Loucy (cell line): ENCODE results near the gene ACTA2.

Experiments used
- H2AFZ ChIP-seq: fragments of 200-600 bp; sonication (generic); 2 replicates; pipeline ENCODE4 v1.6.0; 2016; ENCODE audit warnings: antibody characterized with exemption, mild to moderate bottlenecking, low read length, moderate library complexity
- H3F3A ChIP-seq: fragments of 200-600 bp; 2 replicates; pipeline ENCODE4 v1.6.0; 2016; ENCODE audit warnings: antibody characterized with exemption, low read depth, mild to moderate bottlenecking
- H3K27me3 ChIP-seq: fragments of 200-600 bp; sonication (generic); 2 replicates; pipeline ENCODE4 v1.6.1; 2014; ENCODE audit warnings: low read length, mild to moderate bottlenecking; ENCODE audit not compliant: insufficient read depth, poor library complexity, severe bottlenecking
- H3K36me3 ChIP-seq: fragments of 200-600 bp; sonication (generic); 2 replicates; pipeline ENCODE4 v1.6.1; 2016; ENCODE audit warnings: low read length; ENCODE audit not compliant: insufficient read depth
- H3K4me1 ChIP-seq: fragments of 200-600 bp; sonication (generic); 2 replicates; pipeline ENCODE4 v1.5.1; 2014; ENCODE audit warnings: low read length, mild to moderate bottlenecking; ENCODE audit not compliant: insufficient read depth, poor library complexity, severe bottlenecking
- H3K4me2 ChIP-seq: fragments of 200-600 bp; sonication (generic); 2 replicates; pipeline ENCODE4 v1.6.0; 2014; ENCODE audit warnings: antibody characterized with exemption, low read length, low read depth, mild to moderate bottlenecking; ENCODE audit not compliant: poor library complexity, severe bottlenecking
- H3K4me3 ChIP-seq: fragments of 200-600 bp; sonication (generic); 2 replicates; pipeline ENCODE4 v1.5.1; 2014; ENCODE audit warnings: low read length, mild to moderate bottlenecking, mixed read lengths; ENCODE audit not compliant: poor library complexity, severe bottlenecking
- H3K79me2 ChIP-seq: fragments of 200-600 bp; sonication (generic); 2 replicates; pipeline ENCODE4 v1.6.1; 2014; ENCODE audit warnings: low read length; ENCODE audit not compliant: insufficient read depth
- H3K9ac ChIP-seq: fragments of 200-600 bp; sonication (generic); 2 replicates; pipeline ENCODE4 v1.6.0; 2014; ENCODE audit warnings: mild to moderate bottlenecking, low read depth, low read length, moderate library complexity; ENCODE audit not compliant: poor library complexity, severe bottlenecking
- H3K9me2 ChIP-seq: fragments of 200-600 bp; sonication (generic); replicated peaks from 2 replicates; pipeline ENCODE4 v1.6.1; 2016; ENCODE audit warnings: low read depth, low read length, mixed read lengths
- H3K9me3 ChIP-seq: fragments of 200-600 bp; sonication (generic); 2 replicates; pipeline ENCODE4 v1.6.1; 2014; ENCODE audit warnings: mild to moderate bottlenecking, antibody characterized with exemption, low read length, low read depth; ENCODE audit not compliant: insufficient read depth
- H4K20me1 ChIP-seq: fragments of 200-600 bp; sonication (generic); 2 replicates; pipeline ENCODE4 v1.6.0; 2014; ENCODE audit warnings: antibody characterized with exemption, low read length, mild to moderate bottlenecking; ENCODE audit not compliant: insufficient read depth, poor library complexity, severe bottlenecking
- CTCF ChIP-seq: fragments of 200-600 bp; sonication (generic); conservative IDR thresholded peaks from 2 replicates; pipeline ENCODE4 v1.5.1; 2014; ENCODE audit warnings: mild to moderate bottlenecking, antibody characterized with exemption, low read length
- EZH2phosphoT487 ChIP-seq: fragments of 200-600 bp; IDR thresholded peaks from 2 replicates; pipeline ENCODE4 v1.6.1; 2018; ENCODE audit warnings: antibody characterized with exemption, mild to moderate bottlenecking, moderate library complexity, borderline replicate concordance

Gene ACTA2

GRCh38 chr10:88952647-88953111 lies at the start of gene ACTA2:
Gene ACTA2 (minus strand): TSS chr10:88952773. CDS start chr10:88948930, 3,843 bp downstream.
- H4K20me1 ChIP-seq = no peaks in the 10 kb centered on the region
- H3K9ac ChIP-seq = no peak within 1 kb of the TSS
- H2AFZ ChIP-seq = no peak within 1 kb of the TSS
- H3K9me2 ChIP-seq = no peaks in the 10 kb centered on the region
- H3K4me3 ChIP-seq = no peak within 1 kb of the TSS
- peaks cover 18% of the 10 kb centered on the region for H3K4me1 ChIP-seq
- TF ChIP-seq CTCF (no peak), EZH2phosphoT487 (no peak)
- H3K36me3 ChIP-seq = no peaks in the 10 kb centered on the region
- no peaks in the 10 kb centered on the region for H3K27me3 ChIP-seq
- H3K9me3 ChIP-seq = no peaks in the 10 kb centered on the region
- no peaks in the 10 kb centered on the region for H3K79me2 ChIP-seq
- peak within 1 kb of the TSS; percentile 57 for H3K4me2 ChIP-seq
- H3F3A ChIP-seq = no peaks in the 10 kb centered on the region

- no peak overlapping the region for H2AFZ ChIP-seq
- no peaks in the 10 kb centered on the region for H3K9me2 ChIP-seq
- H3K36me3 ChIP-seq = no peaks in the 10 kb centered on the region; the same call in 1 of the 2 replicates
- no peaks in the 10 kb centered on the region for H3F3A ChIP-seq
- H3K79me2 ChIP-seq = no peaks in the 10 kb centered on the region
- H3K9ac ChIP-seq = no peak overlapping the region
- peaks cover 39% of the 10 kb centered on the region for H3K4me1 ChIP-seq
- TF ChIP-seq EZH2phosphoT487 = no peak
- TF ChIP-seq CTCF = no peak
- H4K20me1 ChIP-seq = no peaks in the 10 kb centered on the region
- H3K4me3 ChIP-seq = no peak overlapping the region
- H3K27me3 ChIP-seq = no peaks in the 10 kb centered on the region
- H3K9me3 ChIP-seq = no peaks in the 10 kb centered on the region
- H3K4me2 ChIP-seq = no peak overlapping the region
These were observed 49.1 kb upstream of the ACTA2 start for GRCh38 chr10:89001729-89002072.

DNA sequence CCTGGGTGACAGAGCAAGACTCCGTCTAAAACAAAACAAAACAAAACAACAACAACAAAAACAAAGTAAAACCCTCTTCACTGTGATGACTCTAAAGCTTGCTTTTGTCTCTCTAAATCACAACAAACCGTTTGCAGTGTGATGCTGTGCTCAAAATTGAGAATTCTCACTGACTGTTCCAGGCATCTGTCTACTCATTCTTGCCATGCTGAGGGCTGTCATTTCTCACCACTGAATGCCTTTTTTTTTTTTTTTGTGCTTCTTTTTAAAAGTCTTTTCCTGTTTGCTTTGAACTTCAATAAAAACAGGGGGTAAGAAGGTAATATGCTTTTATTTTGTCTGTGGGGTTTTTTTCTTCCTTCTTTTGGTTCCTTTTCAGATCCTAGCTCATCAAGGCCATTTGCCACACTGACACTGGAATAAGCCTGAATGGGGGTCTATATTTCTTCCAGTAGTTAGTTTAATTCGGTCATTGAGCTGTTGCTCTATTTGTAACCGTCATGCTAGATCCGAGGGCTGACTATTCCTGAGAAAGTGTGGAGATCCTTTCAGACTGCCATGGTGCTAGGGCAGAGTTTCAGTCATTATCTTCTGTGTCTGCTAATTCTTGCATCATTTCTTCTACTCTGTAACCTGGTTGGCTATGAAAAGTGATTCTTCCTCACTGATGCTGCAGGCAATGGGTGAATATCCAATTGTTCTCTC lies 48.6 kb upstream of the ACTA2 start:
- Histone ChIP-seq H3K9me3 (no peaks in the 10 kb centered on the region), H3K9me2 (no peaks in the 10 kb centered on the region), H3K4me1 (peaks cover 41% of the 10 kb centered on the region), H2AFZ (no peak overlapping the region), H3K9ac (no peak overlapping the region), H3K4me2 (no peak overlapping the region), H3K4me3 (no peak overlapping the region), H3K36me3 (no peaks in the 10 kb centered on the region; the same call in 1 of the 2 replicates), H3F3A (no peaks in the 10 kb centered on the region), H4K20me1 (no peaks in the 10 kb centered on the region), H3K79me2 (0 out of 2 replicates have a peak, but pooled peaks cover under 1% of the 10 kb centered on the region), H3K27me3 (no peaks in the 10 kb centered on the region)
- TF ChIP-seq CTCF = no peak
